DOHH2 (cell line): ENCODE results near the gene TRIM62.

Source experiments
- H3F3A ChIP-seq: fragments of 200-600 bp; sonication (generic), shearing (Covaris generic); 2 replicates; pipeline ENCODE4 v1.6.0; 2016; ENCODE audit warnings: antibody characterized with exemption, mild to moderate bottlenecking; ENCODE audit not compliant: control insufficient read depth, insufficient read depth
- H3K27ac ChIP-seq: fragments of 200-600 bp; sonication (generic); 2 replicates; pipeline ENCODE4 v1.5.1; 2014; ENCODE audit warnings: low read depth, mild to moderate bottlenecking, low read length, moderate library complexity
- H3K27me3 ChIP-seq: fragments of 200-600 bp; sonication (generic); 2 replicates; pipeline ENCODE4 v1.6.1; 2014; ENCODE audit warnings: mild to moderate bottlenecking, low read length, mixed read lengths; ENCODE audit not compliant: control insufficient read depth
- H3K36me3 ChIP-seq: fragments of 200-600 bp; sonication (generic); 2 replicates; pipeline ENCODE4 v1.6.1; 2014; ENCODE audit warnings: mild to moderate bottlenecking, low read length, moderate library complexity, mixed read lengths; ENCODE audit not compliant: control insufficient read depth
- H3K4me1 ChIP-seq: fragments of 200-600 bp; sonication (generic); 2 replicates; pipeline ENCODE4 v1.6.1; 2014; ENCODE audit warnings: mild to moderate bottlenecking, low read length, mixed read lengths; ENCODE audit not compliant: control insufficient read depth
- H3K4me2 ChIP-seq: fragments of 200-600 bp; sonication (generic); 2 replicates; pipeline ENCODE4 v1.6.0; 2014; ENCODE audit warnings: mild to moderate bottlenecking, low read length, moderate library complexity
- H3K4me3 ChIP-seq: fragments of 200-600 bp; sonication (generic); 2 replicates; pipeline ENCODE4 v1.5.1; 2014; ENCODE audit warnings: mild to moderate bottlenecking, low read length, mixed read lengths
- H3K79me2 ChIP-seq: fragments of 200-600 bp; sonication (generic); 2 replicates; pipeline ENCODE4 v1.6.1; 2014; ENCODE audit warnings: mild to moderate bottlenecking, low read length, mixed read lengths; ENCODE audit not compliant: control insufficient read depth
- H3K9me2 ChIP-seq: fragments of 200-600 bp; sonication (generic); replicated peaks from 2 replicates; pipeline ENCODE4 v1.6.1; 2014; ENCODE audit warnings: mild to moderate bottlenecking, low read length, mixed read lengths; ENCODE audit not compliant: control insufficient read depth
- H3K9me3 ChIP-seq: fragments of 200-600 bp; sonication (generic); 2 replicates; pipeline ENCODE4 v1.6.1; 2014; ENCODE audit warnings: antibody characterized with exemption, low read length, mixed read lengths; ENCODE audit not compliant: control insufficient read depth, insufficient read depth
- H4K20me1 ChIP-seq: fragments of 200-600 bp; sonication (generic); 2 replicates; pipeline ENCODE4 v1.6.0; 2014; ENCODE audit warnings: low read depth, mild to moderate bottlenecking, antibody characterized with exemption, low read length, moderate library complexity; ENCODE audit not compliant: control insufficient read depth, insufficient read depth
- EZH2phosphoT487 ChIP-seq: fragments of 200-600 bp; sonication (generic); IDR thresholded peaks from 2 replicates; pipeline ENCODE4 v1.6.1; 2017; ENCODE audit warnings: borderline replicate concordance, mild to moderate bottlenecking, antibody characterized with exemption, low read length, moderate library complexity, mixed read lengths
- TF ChIP-seq, protein P1 (sequence below): fragments of 200-600 bp; sonication (generic); IDR thresholded peaks from one replicate; pipeline ENCODE4 v1.5.1; 2014; ENCODE audit warnings: antibody characterized with exemption, mild to moderate bottlenecking, low read depth, low read length; ENCODE audit not compliant: poor library complexity, severe bottlenecking

The TRIM62 gene

DNA sequence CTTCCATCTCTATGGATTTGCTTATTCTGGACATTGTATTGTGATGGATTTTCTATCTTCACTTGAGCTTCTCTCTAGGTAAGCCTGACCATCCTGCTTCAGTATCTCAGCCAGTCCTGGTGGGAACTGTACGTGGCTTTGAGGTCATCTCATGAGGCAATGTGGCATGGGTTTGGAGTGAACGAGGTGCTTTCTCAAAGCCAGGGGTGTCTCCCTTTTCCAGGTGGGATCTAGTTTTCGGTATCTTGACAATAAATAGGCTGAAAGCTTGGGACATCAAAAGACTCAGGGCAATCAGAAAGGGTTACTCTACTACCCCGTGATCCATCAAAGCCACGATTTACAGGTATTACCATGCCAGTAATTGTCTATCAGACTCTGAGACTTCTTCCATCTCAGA, 60.1 kb downstream of the TRIM62 start:
- TF ChIP-seq EZH2phosphoT487 = no peak
- TF ChIP-seq, protein P1, sequence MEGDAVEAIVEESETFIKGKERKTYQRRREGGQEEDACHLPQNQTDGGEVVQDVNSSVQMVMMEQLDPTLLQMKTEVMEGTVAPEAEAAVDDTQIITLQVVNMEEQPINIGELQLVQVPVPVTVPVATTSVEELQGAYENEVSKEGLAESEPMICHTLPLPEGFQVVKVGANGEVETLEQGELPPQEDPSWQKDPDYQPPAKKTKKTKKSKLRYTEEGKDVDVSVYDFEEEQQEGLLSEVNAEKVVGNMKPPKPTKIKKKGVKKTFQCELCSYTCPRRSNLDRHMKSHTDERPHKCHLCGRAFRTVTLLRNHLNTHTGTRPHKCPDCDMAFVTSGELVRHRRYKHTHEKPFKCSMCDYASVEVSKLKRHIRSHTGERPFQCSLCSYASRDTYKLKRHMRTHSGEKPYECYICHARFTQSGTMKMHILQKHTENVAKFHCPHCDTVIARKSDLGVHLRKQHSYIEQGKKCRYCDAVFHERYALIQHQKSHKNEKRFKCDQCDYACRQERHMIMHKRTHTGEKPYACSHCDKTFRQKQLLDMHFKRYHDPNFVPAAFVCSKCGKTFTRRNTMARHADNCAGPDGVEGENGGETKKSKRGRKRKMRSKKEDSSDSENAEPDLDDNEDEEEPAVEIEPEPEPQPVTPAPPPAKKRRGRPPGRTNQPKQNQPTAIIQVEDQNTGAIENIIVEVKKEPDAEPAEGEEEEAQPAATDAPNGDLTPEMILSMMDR = no peak
- H3K4me3 ChIP-seq = no peak overlapping the region
- H3F3A ChIP-seq = no peaks in the 10 kb centered on the region
- no peaks in the 10 kb centered on the region for H3K9me2 ChIP-seq
- peaks cover 3% of the 10 kb centered on the region for H3K4me1 ChIP-seq
- H3K79me2 ChIP-seq = no peaks in the 10 kb centered on the region
- H4K20me1 ChIP-seq = no peaks in the 10 kb centered on the region
- peaks cover 6% of the 10 kb centered on the region for H3K27me3 ChIP-seq
- no peaks in the 10 kb centered on the region for H3K36me3 ChIP-seq
- H3K27ac ChIP-seq = no peak overlapping the region
- no peak overlapping the region for H3K4me2 ChIP-seq
- peaks cover 10% of the 10 kb centered on the region; the same call in 1 of the 2 replicates for H3K9me3 ChIP-seq

DNA sequence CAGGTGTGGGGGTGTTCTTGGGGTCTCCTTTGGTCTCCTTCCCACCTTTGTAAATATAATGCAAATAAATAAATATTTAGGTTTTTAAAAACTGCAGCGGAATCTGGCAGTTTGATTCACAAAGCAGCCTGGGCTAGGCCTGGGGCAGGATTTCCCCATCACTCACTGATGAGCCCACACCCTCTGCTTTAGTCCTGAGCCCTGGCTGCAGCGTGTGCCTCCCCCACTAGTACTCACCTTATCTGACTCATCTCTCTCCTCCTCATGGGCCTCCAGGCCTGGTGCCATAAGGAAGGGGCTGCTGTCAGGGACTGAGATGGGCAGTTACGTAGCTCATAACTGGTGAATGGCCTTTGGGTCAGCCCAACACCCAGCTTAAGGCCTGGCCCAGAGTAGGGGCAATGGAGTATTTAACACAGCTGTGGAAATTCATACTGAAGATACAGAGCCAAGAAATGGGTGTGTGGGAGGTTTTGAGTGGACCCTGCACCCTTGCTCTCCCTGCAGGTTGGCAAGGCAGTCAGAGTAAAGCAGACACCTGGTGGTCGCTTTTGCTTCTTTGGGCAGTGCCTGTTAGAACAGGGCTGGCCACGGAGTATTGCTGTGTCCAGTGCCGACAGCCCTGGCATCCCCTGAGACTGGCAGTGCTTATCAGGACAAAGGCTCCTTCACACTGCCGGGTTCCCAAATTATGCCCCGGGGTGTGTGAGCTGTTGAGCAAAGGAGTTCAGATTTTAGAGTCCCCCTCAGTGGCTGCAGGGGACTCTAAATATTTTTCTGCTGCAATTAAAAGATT, 61.2 kb downstream of the TRIM62 start:
- TF ChIP-seq, protein P1 = no peak
- no peak for TF ChIP-seq EZH2phosphoT487
- Histone ChIP-seq H3K4me2 (no peak overlapping the region), H3F3A (no peaks in the 10 kb centered on the region), H3K4me3 (no peak overlapping the region), H3K27me3 (peaks cover 6% of the 10 kb centered on the region), H3K27ac (no peak overlapping the region), H4K20me1 (no peaks in the 10 kb centered on the region), H3K79me2 (no peaks in the 10 kb centered on the region), H3K9me3 (peaks cover 6% of the 10 kb centered on the region; the same call in 1 of the 2 replicates), H3K4me1 (no peaks in the 10 kb centered on the region), H3K36me3 (no peaks in the 10 kb centered on the region), H3K9me2 (no peaks in the 10 kb centered on the region)

DNA sequence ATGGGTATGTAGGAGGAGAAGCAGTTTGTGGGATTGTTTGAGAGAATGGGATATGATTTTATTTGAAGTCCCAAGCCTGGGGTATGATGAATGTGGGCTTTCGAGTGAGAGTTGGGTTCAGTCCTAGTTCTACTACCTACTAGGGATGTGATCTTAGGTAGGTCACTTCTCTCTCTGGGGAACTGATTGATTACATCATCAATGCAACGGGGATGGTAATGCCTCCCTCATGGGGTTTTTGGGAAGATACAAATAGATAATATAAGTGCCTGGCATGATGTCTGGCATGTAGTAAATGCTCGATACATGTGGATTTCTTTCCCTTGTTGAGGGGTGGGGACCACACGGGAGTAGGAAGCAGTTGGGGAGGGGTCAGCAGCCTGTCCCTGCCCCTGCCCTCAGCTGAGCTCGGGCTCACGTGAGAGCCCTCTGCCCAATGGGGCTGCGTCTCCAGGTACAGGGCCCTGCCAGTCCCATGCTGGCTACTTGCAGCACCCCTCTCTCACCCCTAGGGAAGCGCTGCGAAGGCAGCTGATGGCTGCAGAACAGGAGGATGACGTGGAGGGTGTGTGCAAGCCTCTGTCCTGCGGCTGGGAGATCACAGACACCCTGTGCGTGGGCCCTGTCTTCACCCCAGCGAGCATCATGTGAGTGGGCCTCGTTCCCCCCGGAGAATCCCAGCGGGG, 62.2 kb downstream of the TRIM62 start:
- no peaks in the 10 kb centered on the region for H3K9me2 ChIP-seq
- H3K4me1 ChIP-seq = no peaks in the 10 kb centered on the region
- H3K27me3 ChIP-seq = peaks cover 6% of the 10 kb centered on the region
- TF ChIP-seq, protein P1 = no peak
- H3F3A ChIP-seq = no peaks in the 10 kb centered on the region
- H3K27ac ChIP-seq = no peak overlapping the region
- no peaks in the 10 kb centered on the region for H4K20me1 ChIP-seq
- H3K9me3 ChIP-seq = no peaks in the 10 kb centered on the region
- H3K36me3 ChIP-seq = no peaks in the 10 kb centered on the region
- no peak overlapping the region for H3K4me2 ChIP-seq
- H3K79me2 ChIP-seq = no peaks in the 10 kb centered on the region
- no peak overlapping the region for H3K4me3 ChIP-seq
